Stimulated activated CD4-positive, alpha-beta T cell treated with anti-CD3 and anti-CD28 coated beads, Interleukin-12 subunit alpha, Interleukin-12 subunit beta, amount 100 ng/mL, for 24 hours (primary cell): ENCODE data around the gene TDO2.

Experiments used
- DNase-seq, 2 experiments: peaks; one replicate each; pipeline ENCODE4 v3.0.0-alpha.2; 2020; ENCODE audit warnings: low read depth in 2 of 2

Gene TDO2

DNA sequence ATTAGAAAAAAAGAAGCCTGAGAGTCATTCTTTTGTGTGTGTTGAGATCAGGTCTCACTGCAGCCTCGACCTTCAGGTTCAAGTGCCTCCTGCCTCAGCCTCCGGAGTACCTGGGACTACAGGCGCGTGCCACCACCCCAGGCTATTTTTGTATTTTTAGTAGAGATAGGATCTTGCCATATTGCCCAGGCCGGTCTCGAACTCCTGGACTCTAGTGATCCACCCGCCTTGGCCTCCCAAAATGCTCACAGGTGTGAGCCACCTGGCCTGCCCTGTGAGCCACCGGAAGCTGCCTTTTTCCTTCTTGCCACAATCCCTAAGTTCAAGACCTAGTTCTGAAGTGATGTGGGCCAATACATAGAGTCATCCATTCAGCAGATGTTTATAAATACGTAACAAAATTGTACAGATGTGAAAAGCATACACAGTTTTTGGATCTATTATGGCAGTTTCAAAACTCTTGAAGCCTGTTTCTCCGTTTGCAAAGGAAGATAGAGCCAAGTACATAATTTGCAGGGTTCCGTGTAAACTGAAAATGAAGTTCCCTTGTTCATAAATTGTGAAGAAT is 50.7 kb downstream of the TDO2 start:
- DNase-seq = no peak

DNA sequence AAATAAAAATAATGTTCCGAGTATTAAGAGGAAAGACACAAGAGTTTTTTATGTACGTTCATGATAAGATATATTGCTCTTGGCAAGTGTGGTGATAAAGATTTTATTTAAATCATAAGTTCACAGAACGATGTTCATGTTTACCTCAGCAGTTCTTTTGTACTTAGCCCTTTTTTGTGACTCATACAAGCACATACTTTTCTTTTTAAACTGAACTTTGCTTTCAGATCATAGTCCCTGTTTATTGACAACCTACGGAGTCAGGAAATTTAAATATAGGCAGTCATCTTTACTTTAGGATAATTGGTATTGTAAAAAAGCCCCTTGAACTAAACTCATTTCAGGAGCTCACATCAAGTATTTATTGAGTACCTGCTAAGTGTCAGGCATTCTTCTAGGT is 51.4 kb downstream of the TDO2 start:
- DNase-seq = no peak

DNA sequence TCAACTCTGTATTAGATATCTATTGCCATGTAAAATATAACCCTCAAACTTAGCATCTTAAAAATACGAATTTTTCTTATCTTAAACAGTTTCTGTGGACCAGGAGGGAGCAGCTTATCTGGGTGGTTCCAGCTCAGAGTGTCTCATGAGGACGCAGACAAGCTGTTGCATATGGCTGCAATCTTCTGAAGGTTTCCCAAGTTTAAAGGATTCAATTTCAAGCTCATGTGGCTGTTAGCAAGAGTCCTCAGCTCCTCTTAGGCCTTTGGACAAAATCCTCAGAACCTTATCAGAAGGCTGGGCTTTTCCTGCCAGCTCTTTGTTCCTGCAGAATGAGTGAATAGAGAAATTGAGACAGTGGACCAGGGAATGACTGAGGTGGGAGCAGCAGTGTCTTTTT is 53.0 kb downstream of the TDO2 start:
- DNase-seq = no peak

DNA sequence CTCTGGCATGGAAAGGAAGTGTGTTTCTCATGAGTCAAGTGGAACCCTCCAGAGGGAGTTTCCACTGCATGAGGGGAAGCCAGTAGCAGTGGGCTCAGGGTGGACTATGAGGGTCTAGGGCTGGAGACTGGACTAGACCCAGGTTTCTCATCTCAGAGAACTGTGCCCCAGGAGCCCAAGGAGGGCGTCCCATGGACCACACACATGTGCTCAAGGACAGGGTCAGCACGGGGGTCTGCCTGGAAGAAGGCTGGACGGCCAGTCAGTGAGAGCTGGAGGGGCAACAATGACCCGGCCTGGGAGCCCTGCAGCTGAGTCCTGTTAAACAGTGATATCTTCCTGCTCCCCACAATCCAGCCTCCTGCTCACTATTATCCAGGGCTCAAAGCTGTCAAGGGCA is 55.9 kb downstream of the TDO2 start:
- no peak for DNase-seq

DNA sequence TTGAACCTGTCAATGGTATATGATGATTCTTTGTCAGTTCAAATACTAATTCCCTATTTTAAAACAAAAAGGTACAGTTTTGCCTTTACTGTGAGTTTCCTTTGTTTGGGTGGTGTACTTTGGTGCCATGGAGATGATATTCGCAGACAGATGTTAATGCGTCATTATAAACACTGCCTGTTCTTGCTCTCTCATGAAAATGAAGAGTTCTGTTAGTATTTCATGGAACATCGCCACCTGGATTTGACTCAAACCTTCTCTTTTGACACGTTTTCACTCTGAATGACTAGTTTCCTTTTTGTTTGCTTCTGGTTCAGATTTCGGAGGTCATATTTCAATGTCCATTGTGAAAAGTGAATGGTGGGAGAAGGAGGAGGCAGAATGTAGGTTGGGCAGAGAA is 57.0 kb downstream of the TDO2 start:
- no peak for DNase-seq

DNA sequence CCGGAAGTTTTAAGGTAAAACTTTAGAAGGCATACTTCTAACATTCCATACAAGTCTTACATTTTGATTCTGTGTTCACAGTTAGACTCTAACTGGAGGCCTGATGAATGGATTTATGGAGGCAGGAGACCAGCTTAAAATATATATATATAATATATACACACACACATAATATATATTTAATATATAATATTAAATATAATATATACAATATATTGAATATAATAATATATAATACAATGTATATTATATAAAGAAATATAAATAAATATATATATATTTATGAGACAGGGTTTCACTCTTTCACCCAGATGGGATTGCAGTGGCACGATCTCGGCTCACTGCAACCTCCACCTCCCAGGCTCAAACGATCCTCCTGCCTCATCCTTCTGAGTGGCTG is 58.1 kb downstream of the TDO2 start:
- DNase-seq = no peak

DNA sequence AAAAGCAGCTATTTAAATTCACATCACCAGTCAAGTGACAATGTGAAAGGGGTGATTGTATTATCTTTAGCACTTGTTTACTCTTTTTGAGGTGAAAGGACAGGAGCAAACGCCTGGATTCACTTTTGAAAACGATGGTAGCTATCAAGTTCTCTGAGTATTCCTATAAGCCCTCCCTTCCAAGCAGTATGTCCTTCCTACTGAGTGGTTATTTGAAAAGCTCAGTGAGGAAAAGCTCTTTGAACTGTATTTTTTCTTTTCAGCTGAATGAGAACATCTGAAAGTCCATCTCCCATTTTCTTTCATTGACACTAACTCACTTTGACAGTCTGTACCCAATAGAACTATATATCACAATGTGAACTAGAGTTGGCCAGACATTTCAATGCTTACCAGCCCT is 59.3 kb downstream of the TDO2 start:
- no peak for DNase-seq

GRCh38 chr4:155964016-155964891 is 60.8 kb downstream of the TDO2 start:
- DNase-seq = no peak

DNA sequence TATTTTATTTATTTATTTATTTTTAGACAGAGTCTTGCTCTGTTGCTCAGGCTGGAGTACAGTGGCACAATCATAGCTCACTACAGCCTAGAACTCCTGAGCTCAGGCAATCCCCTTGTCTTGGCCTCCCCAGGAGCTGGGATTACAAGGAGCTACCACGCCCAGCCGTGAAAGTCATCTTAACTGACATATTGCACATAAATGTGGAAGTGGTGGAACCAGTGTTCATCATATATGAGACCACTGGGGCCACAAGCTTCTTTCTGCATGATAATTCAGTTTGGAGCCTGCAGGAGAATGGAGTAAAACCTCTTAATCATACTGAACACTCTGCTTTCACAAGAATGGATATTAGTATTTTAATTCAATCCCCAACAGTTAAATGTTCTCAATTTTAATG is 62.7 kb downstream of the TDO2 start:
- DNase-seq = no peak

DNA sequence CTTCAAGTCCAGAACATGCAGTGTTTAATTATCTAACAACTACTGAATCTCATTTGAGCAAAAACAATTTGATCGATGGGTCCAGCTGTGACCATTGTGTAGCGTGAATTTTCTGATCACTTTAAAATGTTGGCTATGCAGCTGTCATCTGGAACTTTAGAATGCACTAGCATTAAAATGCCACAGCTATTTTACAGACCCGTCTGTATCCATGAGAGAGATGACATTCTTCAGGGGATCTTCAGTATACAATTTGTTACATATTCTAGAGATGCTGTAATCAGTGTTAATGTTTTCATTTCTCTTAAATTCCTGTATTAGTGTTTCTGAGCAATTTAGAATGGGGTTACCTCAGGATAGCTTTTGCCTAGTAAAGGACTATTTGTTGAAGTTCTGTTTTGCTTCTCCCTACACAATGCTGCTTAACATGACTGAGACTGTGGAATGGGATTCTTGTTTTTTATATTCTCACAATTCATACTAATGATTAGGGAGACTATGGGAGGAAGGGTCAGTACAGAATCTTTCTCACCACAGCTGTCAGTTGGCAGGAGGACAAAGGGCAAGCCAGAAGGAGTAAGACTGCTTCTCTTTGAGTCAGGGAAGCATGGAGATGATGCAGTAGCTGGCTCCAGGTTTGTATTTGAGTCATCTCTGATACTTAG is 63.4 kb downstream of the TDO2 start:
- no peak for DNase-seq
